Measurements from ENCODE around the gene OR6X1. TPM values are rescaled to one million over a fixed set of nuclear protein-coding genes. Genes with fewer than 3 reads are reported as not detected.

The OR6X1 gene
- total RNA-seq, 1 experiment from 2014 or later: not detected

- Mint-ChIP-seq H3K4me1 (ENCODE audit: low read depth, unreplicated experiment) (no peaks in the 10 kb centered on the region), H3K27ac (ENCODE audit: unreplicated experiment) (no peak overlapping the region), H3K27me3 (ENCODE audit: unreplicated experiment) (no peaks in the 10 kb centered on the region), H3K36me3 (ENCODE audit: insufficient read depth, unreplicated experiment) (no peaks in the 10 kb centered on the region), H3K9me3 (ENCODE audit: low read depth, unreplicated experiment) (no peaks in the 10 kb centered on the region), H3K4me3 (ENCODE audit: low read depth, unreplicated experiment) (no peak overlapping the region)
- intact Hi-C loops (cut with micrococcal nuclease; ENCODE audit: unreplicated experiment): no loop called here
- DNase-seq: no peak
- BruUV-seq (replicated peaks): no TSS peak
- TF ChIP-seq, protein P1, sequence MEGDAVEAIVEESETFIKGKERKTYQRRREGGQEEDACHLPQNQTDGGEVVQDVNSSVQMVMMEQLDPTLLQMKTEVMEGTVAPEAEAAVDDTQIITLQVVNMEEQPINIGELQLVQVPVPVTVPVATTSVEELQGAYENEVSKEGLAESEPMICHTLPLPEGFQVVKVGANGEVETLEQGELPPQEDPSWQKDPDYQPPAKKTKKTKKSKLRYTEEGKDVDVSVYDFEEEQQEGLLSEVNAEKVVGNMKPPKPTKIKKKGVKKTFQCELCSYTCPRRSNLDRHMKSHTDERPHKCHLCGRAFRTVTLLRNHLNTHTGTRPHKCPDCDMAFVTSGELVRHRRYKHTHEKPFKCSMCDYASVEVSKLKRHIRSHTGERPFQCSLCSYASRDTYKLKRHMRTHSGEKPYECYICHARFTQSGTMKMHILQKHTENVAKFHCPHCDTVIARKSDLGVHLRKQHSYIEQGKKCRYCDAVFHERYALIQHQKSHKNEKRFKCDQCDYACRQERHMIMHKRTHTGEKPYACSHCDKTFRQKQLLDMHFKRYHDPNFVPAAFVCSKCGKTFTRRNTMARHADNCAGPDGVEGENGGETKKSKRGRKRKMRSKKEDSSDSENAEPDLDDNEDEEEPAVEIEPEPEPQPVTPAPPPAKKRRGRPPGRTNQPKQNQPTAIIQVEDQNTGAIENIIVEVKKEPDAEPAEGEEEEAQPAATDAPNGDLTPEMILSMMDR (IDR thresholded peaks at IDR 0.05; ENCODE audit: unreplicated experiment): no peak
- CTCF ChIA-PET: no interaction called here
These were observed 41.9 kb upstream of the OR6X1 start for GRCh38 chr11:123796226-123796625.

DNA sequence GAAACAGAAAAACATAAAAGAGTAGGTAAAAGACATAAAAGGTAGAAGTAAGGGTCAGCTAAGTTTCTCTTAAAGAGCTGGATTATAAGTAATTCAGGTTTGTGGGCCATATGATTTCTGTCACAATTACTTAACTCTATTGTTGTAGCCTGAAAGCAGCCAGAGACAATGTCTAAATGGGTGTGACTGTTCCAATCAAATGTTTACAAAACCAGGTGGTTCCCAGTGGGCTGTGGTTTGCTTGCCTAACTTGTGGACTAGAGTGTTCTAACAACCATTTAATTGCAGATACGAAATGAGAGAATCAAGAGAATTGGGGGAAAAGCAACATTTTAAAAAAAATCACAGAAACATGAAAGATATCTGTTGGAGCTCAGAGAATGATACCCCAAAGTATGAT lies 29.2 kb upstream of the OR6X1 start:
- intact Hi-C loops (cut with micrococcal nuclease; ENCODE audit: unreplicated experiment): no loop called here

DNA sequence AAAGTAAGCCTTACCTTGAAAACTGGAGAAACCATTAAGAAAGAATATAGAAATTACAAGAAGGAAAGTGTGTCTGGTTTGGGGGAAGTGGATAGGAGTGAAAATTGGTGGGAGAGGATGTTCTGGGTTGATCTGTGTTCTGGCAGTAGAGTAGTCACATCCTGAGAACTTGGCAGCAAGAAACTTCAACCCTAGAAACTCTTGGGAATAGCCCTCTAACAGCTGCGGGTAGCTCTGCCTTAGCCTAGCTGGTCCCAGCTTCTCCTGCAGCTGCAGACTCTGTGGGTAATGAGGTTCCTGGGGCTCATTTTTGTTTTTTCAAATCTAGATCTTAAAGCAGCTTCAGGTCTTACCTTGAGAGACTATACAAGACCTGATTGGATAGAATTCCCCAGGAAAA lies 24.2 kb upstream of the OR6X1 start:
- Mint-ChIP-seq H3K27me3 (ENCODE audit: unreplicated experiment) (no peaks in the 10 kb centered on the region), H3K9me3 (ENCODE audit: low read depth, unreplicated experiment) (peaks cover 10% of the 10 kb centered on the region), H3K36me3 (ENCODE audit: insufficient read depth, unreplicated experiment) (no peaks in the 10 kb centered on the region), H3K27ac (ENCODE audit: unreplicated experiment) (no peak overlapping the region), H3K4me1 (ENCODE audit: low read depth, unreplicated experiment) (no peaks in the 10 kb centered on the region), H3K4me3 (ENCODE audit: low read depth, unreplicated experiment) (no peak overlapping the region)
- CTCF ChIA-PET: no interaction called here
- no peak for DNase-seq
- TF ChIP-seq, protein P1 (IDR thresholded peaks at IDR 0.05; ENCODE audit: unreplicated experiment): no peak
- intact Hi-C loops (cut with micrococcal nuclease; ENCODE audit: unreplicated experiment): no loop called here
- no TSS peak for BruUV-seq (replicated peaks)

More for the DNA sequence above, 29.2 kb upstream of the OR6X1 start:
- Mint-ChIP-seq H3K9me3 (ENCODE audit: low read depth, unreplicated experiment) (peaks cover 14% of the 10 kb centered on the region), H3K27ac (ENCODE audit: unreplicated experiment) (no peak overlapping the region), H3K4me3 (ENCODE audit: low read depth, unreplicated experiment) (no peak overlapping the region), H3K4me1 (ENCODE audit: low read depth, unreplicated experiment) (no peaks in the 10 kb centered on the region), H3K27me3 (ENCODE audit: unreplicated experiment) (no peaks in the 10 kb centered on the region), H3K36me3 (ENCODE audit: insufficient read depth, unreplicated experiment) (no peaks in the 10 kb centered on the region)
- TF ChIP-seq, protein P1 (IDR thresholded peaks at IDR 0.05; ENCODE audit: unreplicated experiment): no peak
- BruUV-seq (replicated peaks): no TSS peak
- no peak for DNase-seq
- CTCF ChIA-PET: no interaction called here

DNA sequence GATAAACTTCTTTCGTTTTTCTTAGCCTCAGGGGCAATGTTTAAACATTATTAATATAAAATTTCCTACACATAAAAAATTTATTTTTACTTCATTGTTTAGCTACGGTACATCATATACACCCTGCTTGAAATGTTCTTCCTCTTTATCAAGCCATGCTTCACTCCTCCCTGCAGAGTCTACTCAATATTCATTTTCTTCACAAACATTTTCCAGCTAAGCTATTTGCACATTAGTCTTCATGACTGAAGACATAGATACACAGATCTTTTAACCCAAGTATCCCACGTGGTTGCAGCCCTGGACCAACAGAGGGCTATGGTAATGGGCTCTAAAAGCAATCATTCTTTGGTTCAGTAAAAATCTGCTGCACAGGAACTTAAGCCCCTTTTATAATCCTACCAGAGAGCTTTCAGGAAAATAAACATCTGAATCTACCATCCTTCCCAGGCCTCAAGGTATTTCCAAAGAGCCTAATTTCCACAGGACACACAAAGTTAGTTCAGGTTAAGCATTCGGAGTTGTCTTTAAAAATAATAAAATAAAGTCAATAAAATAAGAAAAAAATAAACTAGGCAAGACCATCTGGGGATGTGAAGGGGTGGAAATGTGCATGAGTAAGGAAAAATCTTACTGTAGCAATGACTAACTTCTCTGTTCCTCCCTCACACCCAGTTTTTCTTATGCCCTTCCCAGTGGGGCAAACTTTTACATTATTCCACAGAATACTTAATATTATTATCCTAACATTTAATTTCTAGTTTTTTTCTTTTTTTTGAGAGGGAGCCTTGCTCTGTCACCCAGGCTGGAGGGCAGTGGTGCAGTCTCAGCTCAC lies 21.6 kb upstream of the OR6X1 start:
- H3K36me3 Mint-ChIP-seq (ENCODE audit: insufficient read depth, unreplicated experiment): no peaks in the 10 kb centered on the region
- CTCF ChIA-PET: no interaction called here
- no peaks in the 10 kb centered on the region for H3K27me3 Mint-ChIP-seq (ENCODE audit: unreplicated experiment)
- DNase-seq: no peak
- TF ChIP-seq, protein P1 (IDR thresholded peaks at IDR 0.05; ENCODE audit: unreplicated experiment): no peak
- H3K4me1 Mint-ChIP-seq (ENCODE audit: low read depth, unreplicated experiment): no peaks in the 10 kb centered on the region
- H3K27ac Mint-ChIP-seq (ENCODE audit: unreplicated experiment): no peak overlapping the region
- peaks cover 7% of the 10 kb centered on the region for H3K9me3 Mint-ChIP-seq (ENCODE audit: low read depth, unreplicated experiment)
- BruUV-seq (replicated peaks): no TSS peak
- H3K4me3 Mint-ChIP-seq (ENCODE audit: low read depth, unreplicated experiment): no peak overlapping the region
- intact Hi-C loops (cut with micrococcal nuclease; ENCODE audit: unreplicated experiment): no loop called here

Data from Calu3 (cell line).